ENCODE data around the gene FAM83E.
"Not testable (repeated sequence)": the region's sequence is repeated elsewhere in the genome, so short reads cannot be mapped to it uniquely, and the experiment has no call there.

FAM83E gene

GRCh38 chr19:48608798-48609263, 6.0 kb downstream of the FAM83E start:
- DNase-seq = no peak

- no peak for DNase-seq
These were observed 7.5 kb downstream of the FAM83E start for GRCh38 chr19:48607359-48607755.

GRCh38 chr19:48606463-48607358, 8.2 kb downstream of the FAM83E start, which contains the start of gene SPACA4:
TSS of gene SPACA4 (plus strand) at chr19:48606742. CDS start at chr19:48606979, 237 bp downstream.
- DNase-seq = no peak

DNA sequence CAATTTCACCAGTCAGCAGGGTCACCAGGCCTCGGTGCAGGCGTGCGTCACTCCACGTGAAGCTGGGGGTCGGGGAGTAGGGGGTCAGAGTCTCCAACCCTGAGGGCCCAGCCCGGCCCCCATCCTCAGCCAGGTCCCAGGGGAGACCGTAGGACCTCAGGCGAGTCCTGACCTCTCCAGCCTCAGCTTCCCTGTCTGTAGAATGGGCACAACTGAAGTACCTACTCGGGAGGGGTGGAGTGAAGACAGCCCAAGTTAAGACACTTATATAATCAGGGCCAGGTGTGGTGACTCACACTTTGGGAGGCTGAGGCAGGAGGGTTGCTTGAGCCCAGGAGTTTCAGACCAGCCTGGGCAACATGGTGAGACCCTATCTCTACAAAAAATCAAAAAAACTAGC, 11.0 kb downstream of the FAM83E start:
- DNase-seq = no peak

DNA sequence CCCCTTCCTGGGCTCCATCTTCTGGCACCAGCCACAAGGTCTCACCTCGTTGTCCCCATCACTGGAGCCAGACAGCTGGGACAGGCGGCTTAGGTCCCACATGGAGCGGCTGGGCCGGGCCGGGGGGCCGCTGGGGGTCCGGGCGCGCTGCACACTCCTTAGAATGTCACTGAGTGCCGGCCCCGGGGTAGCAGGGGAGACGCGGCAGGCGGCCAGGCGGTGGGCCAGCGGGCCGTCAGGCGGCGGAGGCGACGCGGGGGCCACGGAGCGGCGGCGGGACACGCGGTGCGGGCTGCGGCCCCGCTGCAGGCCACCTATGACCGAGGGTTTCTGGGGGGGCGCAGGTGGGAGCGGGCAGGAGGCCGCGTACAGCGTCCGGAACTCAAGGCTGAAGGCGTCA, 11.4 kb downstream of the FAM83E start:
- DNase-seq = no peak

- no peak for DNase-seq
These were observed 11.9 kb downstream of the FAM83E start for GRCh38 chr19:48603001-48603400.

DNA sequence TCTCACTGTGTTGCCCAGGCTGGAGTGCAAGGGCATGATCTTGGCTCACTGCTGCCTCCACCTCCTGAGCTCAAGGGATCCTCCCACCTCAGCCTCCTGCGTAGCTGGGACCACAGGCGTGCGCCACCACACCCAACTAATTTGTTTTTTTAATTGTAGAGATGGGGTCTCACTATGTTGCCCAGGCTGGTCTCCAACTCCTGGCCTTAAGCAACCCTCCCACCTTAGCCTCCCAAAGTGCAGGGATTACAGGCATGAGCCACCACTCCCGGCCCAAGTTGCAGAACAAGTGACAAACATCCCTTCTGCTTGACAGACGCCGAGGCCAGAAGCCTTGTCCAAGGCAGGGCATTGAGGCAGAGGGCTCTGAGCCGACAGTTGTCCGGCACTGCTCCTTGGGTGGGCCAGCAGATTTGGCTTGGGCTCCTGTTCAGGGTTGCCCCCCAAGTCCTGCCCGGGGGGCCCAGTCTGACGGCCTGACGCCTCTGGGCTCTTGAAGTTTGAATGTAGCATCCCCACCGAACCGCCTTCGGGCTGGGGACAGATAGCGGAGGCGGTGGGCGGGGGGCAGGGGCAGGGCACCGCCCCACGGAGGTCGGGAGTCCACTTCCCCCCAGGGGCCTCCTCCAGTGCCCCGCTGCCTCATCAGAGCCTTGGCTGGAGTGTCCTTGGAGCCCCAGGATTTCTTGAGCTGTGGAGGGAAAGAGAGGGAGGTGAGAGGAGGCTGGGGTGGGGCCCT, 14.0 kb downstream of the FAM83E start:
- DNase-seq = no peak

DNA sequence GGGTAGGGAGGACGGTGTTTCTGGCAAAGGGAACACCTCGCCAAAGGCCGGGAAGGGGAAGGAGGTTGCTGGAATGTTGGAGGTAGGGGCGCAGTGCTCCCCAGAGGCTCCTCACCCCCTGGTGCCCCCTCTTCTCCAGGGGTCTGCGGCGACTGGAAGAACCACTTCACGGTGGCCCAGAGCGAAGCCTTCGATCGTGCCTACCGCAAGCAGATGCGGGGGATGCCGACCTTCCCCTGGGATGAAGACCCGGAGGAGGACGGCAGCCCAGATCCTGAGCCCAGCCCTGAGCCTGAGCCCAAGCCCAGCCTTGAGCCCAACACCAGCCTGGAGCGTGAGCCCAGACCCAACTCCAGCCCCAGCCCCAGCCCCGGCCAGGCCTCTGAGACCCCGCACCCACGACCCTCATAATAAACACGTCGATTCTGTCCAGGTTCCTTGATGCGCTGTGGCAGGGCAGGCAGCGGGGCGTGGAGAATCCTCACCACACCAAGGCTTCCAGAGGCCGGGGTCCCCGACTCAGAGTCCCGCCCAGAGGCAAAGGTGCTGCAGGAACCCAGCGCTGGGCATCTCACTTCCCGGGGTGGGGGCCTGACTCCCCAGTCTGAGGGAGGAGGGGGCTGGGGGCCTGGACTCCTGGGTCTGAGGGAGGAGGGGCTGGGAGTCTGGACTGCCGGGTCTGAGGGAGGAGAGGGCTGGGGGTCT, 15.7 kb downstream of the FAM83E start:
- DNase-seq = no peak

GRCh38 chr19:48596679-48597465, 18.0 kb downstream of the FAM83E start:
- no peak for DNase-seq

GRCh38 chr19:48596237-48596636, 18.6 kb downstream of the FAM83E start:
- no peak for DNase-seq

DNA sequence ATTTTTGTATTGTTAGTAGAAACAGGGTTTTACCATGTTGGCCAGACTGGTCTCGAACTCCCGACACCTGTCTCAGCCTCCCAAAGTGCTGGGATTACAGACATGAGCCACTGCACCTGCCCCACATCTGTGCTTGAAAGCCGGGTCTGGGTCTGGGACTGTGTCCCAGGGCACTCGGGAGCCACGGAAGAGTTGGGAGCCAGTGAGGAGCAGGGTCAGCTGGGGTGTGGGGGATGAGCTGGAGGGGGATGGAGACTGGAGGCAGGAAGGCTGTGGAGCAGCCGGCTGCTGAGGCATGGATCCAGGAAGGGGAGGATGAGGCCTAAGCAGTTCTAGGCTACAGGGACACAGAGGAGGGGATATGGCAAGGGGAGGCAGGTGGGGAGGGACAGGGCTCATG, 19.0 kb downstream of the FAM83E start:
- DNase-seq = no peak

- DNase-seq = no peak
These were observed 19.7 kb downstream of the FAM83E start for GRCh38 chr19:48595171-48595570.

DNA sequence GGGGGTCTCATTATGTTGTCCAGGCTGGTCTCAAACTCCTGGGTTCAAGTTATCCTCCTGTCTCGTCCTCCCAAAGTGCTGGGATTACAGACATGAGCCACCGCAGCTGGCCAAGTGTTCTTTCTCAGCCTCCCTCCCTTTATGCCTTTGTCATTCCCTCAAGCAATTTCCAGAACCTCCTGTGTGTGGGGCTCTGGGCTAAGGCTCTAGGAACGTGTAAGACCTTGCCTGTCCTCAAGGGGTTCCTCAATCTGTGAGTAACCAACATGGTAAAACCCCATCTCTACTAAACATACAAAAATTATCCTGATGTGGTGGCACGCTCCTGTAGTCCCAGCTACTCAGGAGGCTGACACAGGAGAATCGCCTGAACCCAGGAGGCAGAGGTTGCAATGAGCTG, 23.9 kb downstream of the FAM83E start:
- DNase-seq = no peak

DNA sequence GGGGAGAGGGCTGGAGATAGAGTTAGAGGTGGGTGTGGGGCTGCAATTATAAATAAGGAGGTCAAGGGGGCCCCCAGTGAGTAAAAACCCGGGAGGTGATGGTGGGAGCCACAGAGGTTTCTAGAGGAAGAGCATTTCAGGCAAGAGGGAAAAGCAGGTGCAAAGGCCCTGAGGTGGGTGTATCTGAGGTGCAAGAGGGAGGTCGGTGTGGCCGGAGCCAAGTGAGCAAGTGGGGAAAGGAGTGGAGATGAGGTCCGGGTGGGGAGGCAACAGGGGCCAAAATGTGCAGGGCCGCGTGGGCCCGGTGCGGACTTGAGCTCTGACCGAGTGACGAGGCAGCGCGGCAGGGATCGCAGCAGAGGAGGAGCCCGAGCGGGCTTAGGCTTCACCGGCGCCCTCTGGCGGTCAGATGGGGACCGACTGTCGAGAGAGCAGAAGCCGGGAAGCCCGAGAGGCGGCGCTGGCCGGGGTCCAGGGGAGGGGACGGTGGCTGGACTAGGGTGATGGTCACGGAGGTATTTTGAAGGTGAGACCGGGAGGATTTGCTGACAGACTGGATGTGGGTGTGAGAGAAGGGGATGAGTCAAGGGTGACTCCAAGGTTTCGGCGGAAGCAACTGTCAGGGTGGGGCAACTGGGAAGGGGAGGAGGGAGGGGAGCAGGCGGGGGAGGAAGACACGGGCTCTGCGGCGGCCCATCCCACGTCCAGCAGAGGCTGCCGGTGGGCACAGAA, 26.0 kb downstream of the FAM83E start:
- DNase-seq = peak; percentile 35

- DNase-seq = no peak
These were observed 27.5 kb downstream of the FAM83E start for GRCh38 chr19:48587387-48587786.

GRCh38 chr19:48582168-48582567, 32.7 kb downstream of the FAM83E start:
- no peak for DNase-seq

DNA sequence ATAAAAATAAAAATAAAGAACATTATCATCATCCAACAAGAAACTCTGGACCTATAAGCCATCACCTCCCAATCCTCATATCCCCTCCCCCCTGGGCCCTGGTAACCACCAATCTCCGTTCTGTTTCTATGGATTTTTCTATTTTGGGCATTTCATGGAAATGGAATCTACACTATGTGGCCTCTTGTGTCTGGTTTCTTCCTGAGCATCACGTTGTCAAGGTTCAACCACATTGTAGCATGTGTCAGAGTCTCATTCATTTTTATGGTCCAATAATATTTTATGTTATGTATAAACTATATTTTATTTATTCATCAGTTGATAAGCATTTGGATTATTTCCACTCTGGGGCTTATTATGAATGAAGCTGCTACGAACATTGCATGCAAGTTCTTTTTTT, 36.0 kb downstream of the FAM83E start:
- DNase-seq = no peak

DNA sequence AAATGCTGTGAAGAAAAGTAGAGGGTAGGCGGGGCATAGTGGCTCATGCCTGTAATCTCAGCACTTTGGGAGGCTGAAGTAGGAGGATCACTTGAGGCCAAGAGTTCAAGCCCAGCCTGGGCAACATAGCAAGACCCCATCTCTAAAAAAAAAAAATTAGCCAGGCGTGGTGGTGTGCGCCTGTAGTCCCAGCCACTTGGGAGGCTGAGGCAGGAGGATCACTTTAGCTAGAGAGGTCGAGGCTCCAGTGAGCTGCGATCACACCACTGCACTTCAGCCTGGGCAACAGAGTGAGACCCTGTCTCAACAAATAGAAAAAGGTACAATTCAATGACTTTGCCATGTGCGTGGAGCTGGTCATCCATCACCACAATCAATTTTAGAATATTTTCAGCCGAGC, 37.0 kb downstream of the FAM83E start:
- DNase-seq = not testable (repeated sequence)

DNA sequence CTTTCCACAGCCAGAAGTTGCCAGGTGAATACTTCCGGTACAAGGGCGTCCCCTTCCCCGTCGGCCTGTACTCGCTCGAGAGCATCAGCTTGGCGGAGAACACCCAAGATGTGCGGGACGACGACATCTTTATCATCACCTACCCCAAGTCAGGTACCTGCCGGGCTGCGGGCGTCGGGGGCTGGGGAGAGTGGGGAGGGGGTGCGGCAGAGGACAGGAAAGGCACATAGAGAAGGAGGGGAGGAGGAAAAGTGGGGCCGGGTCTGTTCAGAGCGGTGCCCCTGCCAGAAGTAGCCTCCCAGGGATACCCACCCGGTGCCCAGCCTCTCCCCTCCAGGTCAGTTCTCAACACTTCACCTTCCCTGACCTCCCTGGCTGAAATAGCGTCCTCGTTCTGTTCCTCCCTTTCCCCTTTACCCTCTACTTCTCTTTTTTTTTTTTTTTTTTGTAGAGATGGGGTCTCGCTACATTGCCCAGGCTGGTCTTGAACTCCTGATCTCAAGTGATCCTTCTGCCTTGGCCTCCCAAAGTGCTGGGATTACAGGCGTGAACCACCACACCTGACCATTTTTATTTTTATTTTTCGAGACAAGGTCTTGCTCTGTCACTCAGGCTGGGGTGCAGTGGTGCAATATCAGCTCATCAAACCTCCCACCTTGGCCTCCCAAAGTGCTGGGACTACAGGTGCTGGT, 38.8 kb downstream of the FAM83E start:
- DNase-seq = no peak

- DNase-seq = no peak
These were observed 41.7 kb downstream of the FAM83E start for GRCh38 chr19:48573163-48573505.
